SK-N-DZ (cell line): ENCODE measurements around the gene IBTK. TPM values are rescaled to one million over a fixed set of nuclear protein-coding genes. Genes with fewer than 3 reads are reported as not detected.
A peak's percentile ranks its signal among the peaks of the same experiment; 100 is the strongest.
"Not testable (repeated sequence)": the region's sequence is repeated elsewhere in the genome, so short reads cannot be mapped to it uniquely, and the experiment has no call there.

ENCODE experiments used
- DNase-seq: peaks from one replicate; pipeline ENCODE4 v3.0.0-alpha.2; 2015; ENCODE audit warnings: low spot score
- polyA plus RNA-seq, 2 experiments: library from polyadenylated mRNA; depleted of rRNA; stranded (reverse); fragments of >200 nt; gene quantifications; 2 replicates each; pipeline ENCODE4 v1.2.3, GENCODE V29; 2014

The IBTK gene, protein sequence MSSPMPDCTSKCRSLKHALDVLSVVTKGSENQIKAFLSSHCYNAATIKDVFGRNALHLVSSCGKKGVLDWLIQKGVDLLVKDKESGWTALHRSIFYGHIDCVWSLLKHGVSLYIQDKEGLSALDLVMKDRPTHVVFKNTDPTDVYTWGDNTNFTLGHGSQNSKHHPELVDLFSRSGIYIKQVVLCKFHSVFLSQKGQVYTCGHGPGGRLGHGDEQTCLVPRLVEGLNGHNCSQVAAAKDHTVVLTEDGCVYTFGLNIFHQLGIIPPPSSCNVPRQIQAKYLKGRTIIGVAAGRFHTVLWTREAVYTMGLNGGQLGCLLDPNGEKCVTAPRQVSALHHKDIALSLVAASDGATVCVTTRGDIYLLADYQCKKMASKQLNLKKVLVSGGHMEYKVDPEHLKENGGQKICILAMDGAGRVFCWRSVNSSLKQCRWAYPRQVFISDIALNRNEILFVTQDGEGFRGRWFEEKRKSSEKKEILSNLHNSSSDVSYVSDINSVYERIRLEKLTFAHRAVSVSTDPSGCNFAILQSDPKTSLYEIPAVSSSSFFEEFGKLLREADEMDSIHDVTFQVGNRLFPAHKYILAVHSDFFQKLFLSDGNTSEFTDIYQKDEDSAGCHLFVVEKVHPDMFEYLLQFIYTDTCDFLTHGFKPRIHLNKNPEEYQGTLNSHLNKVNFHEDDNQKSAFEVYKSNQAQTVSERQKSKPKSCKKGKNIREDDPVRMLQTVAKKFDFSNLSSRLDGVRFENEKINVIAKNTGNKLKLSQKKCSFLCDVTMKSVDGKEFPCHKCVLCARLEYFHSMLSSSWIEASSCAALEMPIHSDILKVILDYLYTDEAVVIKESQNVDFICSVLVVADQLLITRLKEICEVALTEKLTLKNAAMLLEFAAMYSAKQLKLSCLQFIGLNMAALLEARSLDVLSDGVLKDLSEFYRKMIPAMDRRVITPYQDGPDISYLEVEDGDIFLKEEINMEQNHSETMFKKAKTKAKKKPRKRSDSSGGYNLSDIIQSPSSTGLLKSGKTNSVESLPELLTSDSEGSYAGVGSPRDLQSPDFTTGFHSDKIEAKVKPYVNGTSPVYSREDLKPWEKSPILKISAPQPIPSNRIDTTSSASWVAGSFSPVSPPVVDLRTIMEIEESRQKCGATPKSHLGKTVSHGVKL (N-terminal part only)
- 16.3 and 17.5 TPM in 2 replicates for polyA plus RNA-seq (2014; cell fraction: cytosol; rRNA removed)
- 19.1 and 24.0 TPM in 2 replicates for polyA plus RNA-seq (2014; cell fraction: nucleus; rRNA removed)

DNA sequence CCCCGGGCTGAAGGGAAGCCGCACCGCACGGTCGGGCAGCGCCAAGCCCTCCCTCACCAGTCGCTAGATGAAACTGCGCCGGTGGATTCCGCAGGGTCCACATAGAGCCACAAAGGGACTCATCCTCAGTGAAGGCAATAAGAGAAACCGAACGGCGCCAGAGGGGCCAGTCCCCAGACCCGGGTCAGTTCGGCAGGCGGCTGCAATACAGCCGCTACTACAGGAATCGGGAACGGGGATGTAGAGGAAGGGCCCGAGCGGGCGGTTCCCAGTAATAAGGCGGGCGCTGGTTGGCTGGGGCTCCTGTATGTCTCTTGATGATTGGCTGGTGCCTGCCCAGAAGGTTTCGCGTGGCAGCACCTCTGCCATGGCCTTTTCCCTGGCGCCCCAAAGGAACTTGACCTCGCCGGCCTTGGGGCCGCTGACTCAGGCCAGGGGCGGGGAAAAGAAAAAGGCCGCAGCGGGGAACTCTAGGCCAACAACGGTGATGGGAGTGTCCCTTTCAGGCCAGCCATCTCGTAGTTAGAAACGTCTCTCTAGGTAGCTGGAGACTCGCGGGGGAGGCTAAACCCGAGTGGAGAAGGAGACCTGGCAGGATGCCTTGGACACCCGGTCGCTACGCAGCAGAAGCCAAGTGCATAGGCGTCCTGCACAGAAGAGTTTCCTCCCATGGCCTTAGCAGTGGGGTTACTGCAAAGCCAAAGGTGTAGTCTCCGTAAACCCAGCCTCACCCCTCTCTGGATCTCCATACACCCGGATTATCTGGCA lies at the start of gene IBTK:
TSS of gene IBTK (minus strand) at position 240 of the 768 bp plus-strand sequence. CDS start 7,258 bp downstream, outside the sequence.
- peak; percentile 94 for DNase-seq

DNA sequence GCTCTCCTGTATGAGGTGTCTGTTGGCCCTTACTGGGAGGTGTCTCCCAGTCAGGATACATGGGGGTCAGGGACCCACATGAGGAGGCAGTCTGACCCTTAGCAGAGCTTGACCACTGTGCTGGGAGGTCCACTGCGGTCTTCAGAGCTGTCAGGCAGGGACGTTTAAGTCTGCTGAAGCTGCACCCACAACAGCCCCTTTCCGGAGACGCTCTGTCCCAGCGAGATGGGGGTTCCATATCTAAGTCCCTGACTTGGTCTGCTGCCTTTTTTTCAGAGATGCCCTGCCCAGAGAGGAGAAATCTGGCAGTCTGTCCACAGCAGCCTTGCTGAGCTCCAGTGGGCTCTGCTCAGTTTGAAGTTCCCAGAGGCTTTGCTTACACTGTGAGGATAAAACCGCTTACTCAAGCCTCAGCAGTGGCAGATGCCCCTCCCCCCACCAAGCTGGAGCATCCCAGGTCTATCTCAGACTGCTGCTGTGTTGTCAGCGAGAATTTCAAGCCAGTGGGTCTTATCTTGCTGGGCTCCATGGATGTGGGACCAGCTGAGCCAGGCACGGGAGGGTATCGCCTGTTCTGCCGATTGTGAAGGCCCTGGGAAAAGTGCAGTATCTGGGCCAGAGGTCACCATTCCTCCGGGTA lies 36.3 kb upstream of the IBTK start:
- DNase-seq = peak; percentile 51

DNA sequence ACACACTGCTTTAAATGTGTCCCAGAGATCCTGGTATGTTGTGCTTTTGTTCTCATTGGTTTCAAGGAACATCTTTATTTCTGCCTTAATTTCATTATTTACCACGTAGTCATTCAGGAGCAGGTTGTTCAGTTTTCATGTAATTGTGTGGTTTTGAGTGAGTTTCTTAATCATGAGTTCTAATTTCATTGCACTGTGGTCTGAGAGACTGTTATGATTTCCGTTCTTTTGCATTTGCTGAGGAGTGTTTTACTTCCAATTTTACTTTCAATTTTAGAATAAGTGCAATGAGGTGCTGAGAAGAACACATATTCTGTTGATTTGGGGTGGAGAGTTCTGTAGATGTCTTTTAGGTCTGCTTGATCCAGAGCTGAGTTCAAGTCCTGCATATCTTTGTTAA lies 34.0 kb upstream of the IBTK start:
- not testable (repeated sequence) for DNase-seq

DNA sequence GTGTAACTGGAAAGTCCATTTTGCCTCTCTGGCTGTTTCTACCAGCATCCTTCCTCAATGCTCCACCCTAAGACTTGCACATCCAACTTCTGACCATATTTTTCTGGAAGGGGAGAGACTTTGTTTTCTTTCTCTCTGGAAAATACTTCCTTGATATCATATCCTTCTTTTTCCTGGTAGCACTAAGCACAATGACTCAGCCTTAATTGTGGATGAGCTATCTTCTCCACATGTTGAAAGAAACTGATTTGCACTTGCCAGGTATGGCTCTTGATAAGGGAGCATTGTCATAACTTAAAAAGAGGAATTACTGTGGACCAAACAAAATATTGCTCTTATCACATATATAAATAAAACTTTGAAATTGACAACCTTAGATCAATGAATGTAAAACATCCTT lies 30.1 kb upstream of the IBTK start:
- DNase-seq = no peak

DNA sequence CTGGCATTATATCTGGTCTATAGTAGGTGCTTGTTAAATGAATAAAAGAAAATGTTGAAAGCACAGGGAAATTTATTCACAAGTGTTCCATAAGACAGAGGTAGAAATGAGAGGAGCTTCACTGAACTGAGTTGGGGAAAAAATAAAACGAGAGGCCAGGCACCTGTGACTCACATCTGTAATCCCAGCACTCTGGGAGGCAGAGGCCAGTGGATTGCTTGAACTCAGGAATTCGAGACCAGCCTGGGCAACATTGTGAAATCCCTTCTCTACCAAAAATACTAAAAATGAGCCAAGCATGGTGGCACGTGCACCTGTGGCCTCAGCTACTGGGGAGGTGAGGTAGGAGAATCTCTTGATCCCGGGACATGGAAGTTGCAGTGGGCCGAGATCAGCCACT lies 28.1 kb upstream of the IBTK start:
- no peak for DNase-seq

DNA sequence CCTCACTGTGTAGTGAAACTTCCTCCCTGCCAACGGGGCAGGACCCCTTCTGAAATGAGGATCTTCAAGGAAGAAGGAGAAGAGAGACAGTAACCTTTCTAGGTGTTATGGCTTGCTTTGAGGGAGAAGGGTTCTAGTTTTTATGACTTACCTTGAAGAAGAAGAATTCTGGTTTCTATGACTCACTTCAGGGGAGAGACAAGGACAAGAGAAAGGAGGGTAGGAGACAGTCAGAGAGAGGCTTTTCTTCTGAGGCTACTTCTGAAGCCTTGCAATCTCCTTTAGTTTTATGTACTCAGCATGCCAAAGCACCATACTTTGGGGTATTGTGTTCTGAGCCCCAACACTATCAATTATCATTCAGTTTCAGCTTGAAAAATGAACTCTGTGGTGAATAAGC lies 25.8 kb upstream of the IBTK start:
- DNase-seq = no peak

GRCh38 chr6:82270881-82271635 lies 23.5 kb upstream of the IBTK start:
- DNase-seq = peak; percentile 58

GRCh38 chr6:82268301-82268846 lies 20.8 kb upstream of the IBTK start:
- DNase-seq = peak; percentile 67

GRCh38 chr6:82264824-82265223 lies 17.3 kb upstream of the IBTK start:
- DNase-seq = no peak

DNA sequence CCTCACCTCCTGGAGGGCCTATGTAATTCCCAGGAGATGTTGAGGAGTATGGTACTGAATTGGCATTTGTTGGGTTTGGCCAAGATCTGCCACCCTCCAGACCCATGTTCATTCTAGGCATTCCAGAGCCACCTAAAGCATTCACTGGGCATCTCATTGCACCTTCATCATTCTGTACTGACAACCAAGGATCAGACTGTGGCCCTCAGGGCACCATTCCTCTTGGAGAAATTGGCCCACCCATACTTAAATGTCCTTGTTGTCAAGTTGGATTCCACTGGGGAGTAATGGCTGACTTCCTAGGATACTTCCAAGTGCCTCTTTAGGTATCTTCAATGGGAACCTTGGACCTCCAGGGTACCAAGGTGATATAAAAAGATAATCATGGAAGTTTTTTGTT lies 16.8 kb upstream of the IBTK start:
- DNase-seq = no peak

- no peak for DNase-seq
Observed at GRCh38 chr6:82263916-82264315, 16.4 kb upstream of the IBTK start.

- DNase-seq = no peak
Observed at GRCh38 chr6:82260997-82261732, 13.6 kb upstream of the IBTK start.

DNA sequence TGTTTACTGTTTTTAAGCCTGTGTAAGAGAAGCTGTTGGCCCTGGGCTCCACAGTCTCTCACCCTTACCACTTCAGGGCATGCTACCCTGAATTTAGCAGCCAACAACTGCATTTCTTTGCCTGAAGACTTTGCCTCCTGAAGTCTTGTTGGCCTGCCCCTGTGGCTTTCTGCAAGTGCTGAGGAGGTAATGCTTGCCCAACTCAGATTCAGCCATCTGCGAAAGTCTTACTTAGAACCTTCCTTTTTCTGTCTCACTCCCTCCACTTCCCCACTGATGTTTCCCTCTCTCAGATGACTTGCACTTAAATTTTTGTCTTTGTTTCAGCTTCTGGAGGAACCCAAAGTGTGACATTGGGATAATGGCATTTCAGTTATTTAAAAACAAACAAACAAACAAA lies 11.8 kb upstream of the IBTK start:
- no peak for DNase-seq

- no peak for DNase-seq
Observed at GRCh38 chr6:82257088-82257774, 9.7 kb upstream of the IBTK start.

DNA sequence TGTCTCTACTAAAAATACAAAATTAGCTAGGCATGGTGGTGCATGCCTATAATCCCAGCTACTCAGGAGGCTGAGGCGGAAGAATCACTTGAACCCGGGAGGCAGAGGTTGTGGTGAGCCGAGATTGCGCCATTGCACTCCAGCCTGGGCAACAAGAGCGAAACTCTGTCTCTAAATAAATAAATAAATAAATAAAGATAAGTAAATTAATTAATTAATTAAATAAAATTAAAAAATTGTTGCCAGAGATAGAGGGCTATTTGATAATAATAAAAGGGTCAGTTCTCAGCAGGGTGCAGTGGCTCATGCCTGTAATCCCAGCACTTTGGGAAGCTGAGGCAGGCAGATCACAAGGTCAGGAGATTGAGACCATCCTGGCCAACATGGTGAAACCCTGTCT lies 7.2 kb upstream of the IBTK start:
- not testable (repeated sequence) for DNase-seq

DNA sequence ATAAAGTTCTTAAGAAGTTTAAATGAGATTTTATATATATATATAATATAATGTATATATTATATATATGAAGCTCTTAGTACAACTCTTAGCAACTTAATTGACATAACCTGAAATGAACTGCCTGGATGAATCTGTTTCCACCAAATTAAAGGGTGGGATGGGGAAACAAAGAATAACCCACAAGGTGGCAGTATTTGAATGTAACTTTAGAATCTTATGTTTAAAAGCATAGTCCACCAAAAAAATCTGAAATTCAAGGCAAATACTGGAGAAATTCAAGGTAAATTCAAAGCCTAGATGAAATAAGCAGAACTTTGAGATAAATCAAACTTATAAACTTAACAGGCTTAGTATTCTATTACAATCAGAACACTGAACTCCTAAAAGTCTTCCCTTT lies 4.4 kb upstream of the IBTK start:
- peak; percentile 55 for DNase-seq

DNA sequence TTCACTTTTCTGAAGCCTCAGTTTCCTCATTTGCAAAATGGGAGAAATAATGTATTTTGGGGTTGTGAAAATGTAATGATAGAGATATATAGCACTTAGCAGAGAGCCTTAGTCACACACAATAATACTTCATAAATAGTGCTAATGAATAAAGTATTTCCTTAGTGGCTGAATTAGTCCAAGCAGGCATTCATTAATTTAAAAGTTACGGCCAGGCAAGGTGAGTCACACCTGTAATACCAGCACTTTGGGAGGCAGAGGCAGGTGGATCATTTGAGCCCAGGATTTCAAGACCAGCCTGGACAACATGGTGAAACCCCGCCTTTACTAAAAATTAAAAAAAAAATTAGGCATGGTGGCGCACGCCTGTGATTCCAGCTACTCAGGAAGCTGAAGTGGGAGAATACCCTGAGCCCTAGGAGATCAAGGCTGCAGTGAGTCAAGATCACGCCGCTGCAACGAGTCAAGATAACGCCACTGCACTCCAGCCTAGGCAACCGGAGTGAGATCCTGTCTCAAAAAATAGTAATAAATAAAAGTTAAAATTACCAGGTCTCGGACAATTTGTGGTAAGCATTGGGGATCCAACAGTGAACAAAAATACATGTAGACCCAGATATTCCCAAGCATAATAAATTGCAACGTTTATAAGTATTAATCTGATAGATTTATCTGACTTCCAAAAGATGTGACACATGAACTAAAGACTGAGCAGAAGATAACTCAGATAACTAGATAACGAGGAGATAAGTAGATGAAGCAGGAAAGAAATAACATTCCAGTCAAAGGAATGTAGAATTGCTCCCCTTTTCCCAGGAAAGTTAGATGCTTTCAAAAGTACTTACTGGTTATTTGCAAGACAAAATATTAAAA lies 2.1 kb upstream of the IBTK start:
- DNase-seq = no peak
